Measurements from ENCODE around the gene COX19. TPM values are rescaled to one million over a fixed set of nuclear protein-coding genes. Genes with fewer than 3 reads are reported as not detected.

COX19 gene
- total and polyA plus RNA-seq, 2 of the 13 experiments (the other 11 are each of a cell fraction or from before 2014, with no cell fraction given), result 11.5 to 21.7 TPM

DNA sequence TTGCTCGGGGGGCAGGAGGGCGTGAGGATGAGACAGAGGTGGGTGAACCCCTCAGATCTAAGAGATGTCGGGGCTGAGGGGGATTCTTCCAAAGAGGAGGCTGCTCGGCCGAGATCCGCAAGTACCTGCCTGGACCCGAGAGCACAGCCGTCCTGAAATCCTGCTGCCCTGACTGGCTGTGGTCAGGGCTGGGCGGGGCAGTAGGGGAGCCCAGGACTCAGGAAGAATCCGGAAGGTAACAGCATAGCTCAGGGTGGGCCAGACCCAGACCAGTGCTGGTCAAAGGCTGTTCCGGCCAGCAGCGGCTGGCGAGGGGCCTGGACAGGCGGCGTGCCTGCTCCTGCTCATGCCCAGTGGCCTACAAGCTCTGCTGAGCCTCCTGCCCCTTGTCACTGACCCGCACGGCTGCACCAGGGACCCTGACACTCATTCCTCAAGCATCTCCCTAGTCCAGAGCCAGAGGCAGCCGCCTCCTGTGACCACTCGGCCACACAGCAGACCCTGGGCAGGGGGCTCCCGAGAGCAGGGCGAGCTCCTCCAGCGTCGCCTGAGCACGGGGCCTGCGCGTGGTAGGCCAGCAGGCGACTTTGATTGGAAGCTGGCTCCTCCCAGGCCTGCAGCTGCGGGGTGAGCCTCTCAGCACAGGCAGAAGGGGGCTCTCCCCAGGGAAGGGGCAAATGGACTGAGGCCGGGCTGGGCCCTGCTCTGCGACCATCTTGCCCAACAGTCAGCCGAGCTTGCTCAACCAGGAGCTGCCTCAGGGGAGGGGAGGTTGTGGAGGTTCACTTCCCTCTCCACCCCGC, 17.7 kb downstream of the COX19 start (continued):
- TF ChIP-seq, protein P1, sequence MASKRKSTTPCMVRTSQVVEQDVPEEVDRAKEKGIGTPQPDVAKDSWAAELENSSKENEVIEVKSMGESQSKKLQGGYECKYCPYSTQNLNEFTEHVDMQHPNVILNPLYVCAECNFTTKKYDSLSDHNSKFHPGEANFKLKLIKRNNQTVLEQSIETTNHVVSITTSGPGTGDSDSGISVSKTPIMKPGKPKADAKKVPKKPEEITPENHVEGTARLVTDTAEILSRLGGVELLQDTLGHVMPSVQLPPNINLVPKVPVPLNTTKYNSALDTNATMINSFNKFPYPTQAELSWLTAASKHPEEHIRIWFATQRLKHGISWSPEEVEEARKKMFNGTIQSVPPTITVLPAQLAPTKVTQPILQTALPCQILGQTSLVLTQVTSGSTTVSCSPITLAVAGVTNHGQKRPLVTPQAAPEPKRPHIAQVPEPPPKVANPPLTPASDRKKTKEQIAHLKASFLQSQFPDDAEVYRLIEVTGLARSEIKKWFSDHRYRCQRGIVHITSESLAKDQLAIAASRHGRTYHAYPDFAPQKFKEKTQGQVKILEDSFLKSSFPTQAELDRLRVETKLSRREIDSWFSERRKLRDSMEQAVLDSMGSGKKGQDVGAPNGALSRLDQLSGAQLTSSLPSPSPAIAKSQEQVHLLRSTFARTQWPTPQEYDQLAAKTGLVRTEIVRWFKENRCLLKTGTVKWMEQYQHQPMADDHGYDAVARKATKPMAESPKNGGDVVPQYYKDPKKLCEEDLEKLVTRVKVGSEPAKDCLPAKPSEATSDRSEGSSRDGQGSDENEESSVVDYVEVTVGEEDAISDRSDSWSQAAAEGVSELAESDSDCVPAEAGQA (IDR thresholded peaks at IDR 0.05; ENCODE audit: low read depth), result peak; percentile 29; the same call in 1 of the 2 replicates
- TF ChIP-seq, protein P1 (CRISPR knock-in tag; IDR thresholded peaks at IDR 0.05; ENCODE audit: borderline replicate concordance), result no peak
- TF ChIP-seq CERS6 (CRISPR knock-in tag; IDR thresholded peaks at IDR 0.05) (peak; percentile 94; the same call in 1 of the 2 replicates), TBP (CRISPR knock-in tag; IDR thresholded peaks at IDR 0.05) (no peak), NFIC (IDR thresholded peaks at IDR 0.05; ENCODE audit: low read length) (no peak), ZNF747 (CRISPR knock-in tag; IDR thresholded peaks at IDR 0.05; ENCODE audit: borderline replicate concordance) (peak; percentile 87; the same call in 1 of the 2 replicates), RCOR2 (CRISPR knock-in tag; IDR thresholded peaks at IDR 0.05) (peak; percentile 88), ZNF615 (CRISPR knock-in tag; IDR thresholded peaks at IDR 0.05; ENCODE audit: borderline replicate concordance) (no peak), POLR2AphosphoS5 (IDR thresholded peaks at IDR 0.05; ENCODE audit: low read depth, low read length) (peak; percentile 87), ZNF460 (CRISPR knock-in tag; IDR thresholded peaks at IDR 0.05; ENCODE audit: borderline replicate concordance) (peak; percentile 72), DPF2 (CRISPR knock-in tag; IDR thresholded peaks at IDR 0.05; ENCODE audit: borderline replicate concordance, low read depth) (peak; percentile 61; the same call in 1 of the 2 replicates), CHD4 (IDR thresholded peaks at IDR 0.05; ENCODE audit: borderline replicate concordance, low read length) (no peak), FIP1L1 (IDR thresholded peaks at IDR 0.05; ENCODE audit: borderline replicate concordance, insufficient read depth, low read depth, low read length) (0 out of 2 replicates have a peak, but pooled peaks have one; percentile 56), NR2F1 (CRISPR knock-in tag; IDR thresholded peaks at IDR 0.05) (no peak), PHF21A (CRISPR knock-in tag; IDR thresholded peaks at IDR 0.05) (peak; percentile 94), ZNF569 (CRISPR knock-in tag; IDR thresholded peaks at IDR 0.05; ENCODE audit: borderline replicate concordance) (peak; percentile 94; the same call in 1 of the 2 replicates)
- TF ChIP-seq, protein P2, sequence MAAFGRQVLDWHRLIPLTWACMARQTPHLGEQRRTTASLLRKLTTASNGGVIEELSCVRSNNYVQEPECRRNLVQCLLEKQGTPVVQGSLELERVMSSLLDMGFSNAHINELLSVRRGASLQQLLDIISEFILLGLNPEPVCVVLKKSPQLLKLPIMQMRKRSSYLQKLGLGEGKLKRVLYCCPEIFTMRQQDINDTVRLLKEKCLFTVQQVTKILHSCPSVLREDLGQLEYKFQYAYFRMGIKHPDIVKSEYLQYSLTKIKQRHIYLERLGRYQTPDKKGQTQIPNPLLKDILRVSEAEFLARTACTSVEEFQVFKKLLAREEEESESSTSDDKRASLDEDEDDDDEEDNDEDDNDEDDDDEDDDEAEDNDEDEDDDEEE (CRISPR knock-in tag; IDR thresholded peaks at IDR 0.05), result peak; percentile 98
- TF ChIP-seq, protein P3, sequence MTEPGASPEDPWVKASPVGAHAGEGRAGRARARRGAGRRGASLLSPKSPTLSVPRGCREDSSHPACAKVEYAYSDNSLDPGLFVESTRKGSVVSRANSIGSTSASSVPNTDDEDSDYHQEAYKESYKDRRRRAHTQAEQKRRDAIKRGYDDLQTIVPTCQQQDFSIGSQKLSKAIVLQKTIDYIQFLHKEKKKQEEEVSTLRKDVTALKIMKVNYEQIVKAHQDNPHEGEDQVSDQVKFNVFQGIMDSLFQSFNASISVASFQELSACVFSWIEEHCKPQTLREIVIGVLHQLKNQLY (CRISPR knock-in tag; IDR thresholded peaks at IDR 0.05), result peak; percentile 99
